Spleen (tissue), 11 donors: Measurements from ENCODE around the gene NOL3. TPM values are rescaled to one million over a fixed set of nuclear protein-coding genes. Genes with fewer than 3 reads are reported as not detected.
A peak's percentile ranks its signal among the peaks of the same experiment; 100 is the strongest.

Experiments
- DNase-seq: peaks from one replicate; pipeline ENCODE4 v3.0.0-alpha.2; 2020
- H3K27ac ChIP-seq, 8 donors: fragments of 200-600 bp; sonication (generic) in 7 of 8; 1 replicate in 4 of 8; 2 replicates in 4 of 8; pipeline versions ENCODE4 v1.5.0 to v1.8.0; 2016 to 2021; ENCODE audit warnings: inconsistent platforms in 4 of 8, mild to moderate bottlenecking in 4 of 8, moderate library complexity in 1 of 8
- H3K27me3 ChIP-seq, 7 donors: fragments of 200-600 bp; sonication (generic) in 6 of 7; replicated peaks in 1 of 7; 1 replicate in 4 of 7; 2 replicates in 3 of 7; pipeline versions ENCODE4 v1.5.0 to v1.8.0; 2016 to 2021; ENCODE audit warnings: inconsistent platforms in 3 of 7, mild to moderate bottlenecking in 1 of 7
- H3K36me3 ChIP-seq, 6 donors: fragments of 200-600 bp; sonication (generic) in 5 of 6; 1 replicate in 4 of 6; 2 replicates in 2 of 6; pipeline versions ENCODE4 v1.5.0 to v1.8.0; 2016 to 2021; ENCODE audit warnings: inconsistent platforms in 2 of 6
- H3K4me1 ChIP-seq, 6 donors: fragments of 200-600 bp; sonication (generic) in 5 of 6; 1 replicate in 3 of 6; 2 replicates in 3 of 6; pipeline versions ENCODE4 v1.5.0 to v1.8.0; 2016 to 2021; ENCODE audit warnings: inconsistent platforms in 3 of 6
- H3K4me3 ChIP-seq, 8 donors: fragments of 200-600 bp; sonication (generic) in 7 of 8; 1 replicate in 4 of 8; 2 replicates in 4 of 8; pipeline versions ENCODE4 v1.5.0 to v1.8.0; 2016 to 2021; ENCODE audit warnings: inconsistent platforms in 4 of 8, mild to moderate bottlenecking in 4 of 8, moderate library complexity in 2 of 8
- H3K9me3 ChIP-seq, 8 donors: fragments of 200-600 bp; sonication (generic) in 7 of 8; 1 replicate in 4 of 8; 2 replicates in 4 of 8; pipeline versions ENCODE4 v1.5.0 to v1.8.0; 2016 to 2021; ENCODE audit warnings: inconsistent platforms in 4 of 8
- CTCF ChIP-seq, 11 experiments: fragments of 200-600 bp in 7 of 11; fragments of 450-650 bp in 4 of 11; sonication (generic) in 4 of 11; IDR thresholded peaks in 8 of 11; conservative IDR thresholded peaks in 3 of 11; 1 replicate in 7 of 11; 2 replicates in 4 of 11; pipeline versions ENCODE4 v1.4.0 to v1.8.0; 2016 to 2021; ENCODE audit warnings: antibody characterized with exemption in 11 of 11, inconsistent platforms in 4 of 11, mild to moderate bottlenecking in 1 of 11
- POLR2A ChIP-seq, 3 donors: fragments of 450-650 bp; IDR thresholded peaks; one replicate each; pipeline ENCODE4 v1.5.1; 2017; ENCODE audit warnings: antibody characterized with exemption in 3 of 3, mild to moderate bottlenecking in 1 of 3
- POLR2AphosphoS5 ChIP-seq, 3 donors: sonication (generic); formaldehyde crosslinking; IDR thresholded peaks; one replicate each; pipeline ENCODE4 v1.5.1; 2017; ENCODE audit warnings: antibody characterized with exemption in 3 of 3
- WGBS, 5 donors: extraction: QIAGEN DNeasy Blood & Tissue Kit in 3 of 5; methylation state at CpG; one replicate each; pipeline versions ENCODE4 v1.1.5 to v1.1.7; 2013 to 2018; 5-methylcytosine and 5-hydroxymethylcytosine counted together
- intact Hi-C: fragments of 100-400 bp; cut with DNase I; formaldehyde crosslinking; loops from one replicate; pipeline ENCODE4 v1.15.0; 2023; ENCODE audit warnings: low total_unique reads
- polyA plus RNA-seq, 3 donors: library from polyadenylated mRNA; stranded (reverse); fragments of 200-250 nt; gene quantifications; one replicate each; pipeline ENCODE4 v1.2.1, GENCODE V29; 2013
- total RNA-seq, 7 donors: library from RNA; depleted of rRNA in 3 of 7; stranded (reverse); fragments of >200 nt in 3 of 7; fragmentation: NEBNext Ultra II Directional in 4 of 7; extraction: Animal tissue kit (Norgen Biotek cat#: 25700) in 4 of 7; gene quantifications; one replicate each; pipeline versions ENCODE4 v1.1.0 to v1.2.1, GENCODE V29; 2016 to 2021
- donor health status: healthy with polysubstance abuse.
- donor health status: DM: no; HTN: no; CAD: no; lungs with moderate emphysema.
- donor health status: DM: no; HTN: no; CAD: no.
- donor health status: Bipolar disorder and iron deficiency.
- donor health status: healthy.
- donor health status: DM: no; HTN: no; CAD: no.
- donor health status: DM: yes; HTN: yes; CAD: no.

NOL3 gene
- total and polyA plus RNA-seq, 10 donors = 8.2 to 14.2 (median 12.7) TPM

- Histone ChIP-seq H3K36me3 (no peaks in the 10 kb centered on the region), H3K4me3 (no peak overlapping the region), H3K27me3 (peaks cover 0 to 50% (median 6%) of the 10 kb centered on the region in 7 donors), H3K4me1 (peaks cover 17 to 56% (median 47%) of the 10 kb centered on the region in 6 donors), H3K9me3 (no peaks in the 10 kb centered on the region), H3K27ac (no peak overlapping the region)
- no peak for DNase-seq
- intact Hi-C loops = no loop called here
- TF ChIP-seq POLR2AphosphoS5 (IDR thresholded peaks at IDR 0.05) = no peak
- TF ChIP-seq POLR2A (IDR thresholded peaks at IDR 0.05) = no peak
- no peak for TF ChIP-seq CTCF (IDR thresholded peaks at IDR 0.05 in 8 of 11, conservative IDR thresholded peaks at IDR 0.05 in 3 of 11)
- 84 to 95% (median 89%) methylated on average over 2 of the region's 2 CpGs for WGBS, 5 donors
Observed at GRCh38 chr16:67181346-67181745, 11.0 kb downstream of the NOL3 start.

GRCh38 chr16:67182288-67182687 lies 11.9 kb downstream of the NOL3 start:
- peaks cover 0 to 8% (median 0%) of the 10 kb centered on the region in 6 donors for H3K36me3 ChIP-seq
- TF ChIP-seq CTCF (IDR thresholded peaks at IDR 0.05 in 8 of 11, conservative IDR thresholded peaks at IDR 0.05 in 3 of 11) = no peak
- no peak overlapping the region for H3K4me3 ChIP-seq
- peak overlapping the region in 1 of 8 donors; percentile 95 for H3K27ac ChIP-seq
- DNase-seq = no peak
- H3K4me1 ChIP-seq = peaks cover 17 to 65% (median 52%) of the 10 kb centered on the region in 6 donors
- peaks cover 0 to 50% (median 6%) of the 10 kb centered on the region in 7 donors for H3K27me3 ChIP-seq
- WGBS, 5 donors = 72 to 85% (median 80%) methylated on average over 2 of the region's 2 CpGs
- intact Hi-C loops = no loop called here
- H3K9me3 ChIP-seq = no peaks in the 10 kb centered on the region

GRCh38 chr16:67183284-67183626 lies 12.9 kb downstream of the NOL3 start:
- Histone ChIP-seq H3K4me3 (peak overlapping the region; percentile 60 to 86 (median 70)), H3K36me3 (peaks cover 0 to 12% (median 0%) of the 10 kb centered on the region in 6 donors), H3K27me3 (peaks cover 0 to 47% (median 0%) of the 10 kb centered on the region in 7 donors), H3K9me3 (no peaks in the 10 kb centered on the region), H3K27ac (peak overlapping the region; percentile 93 to 99 (median 95)), H3K4me1 (peaks cover 13 to 63% (median 49%) of the 10 kb centered on the region in 6 donors)
- 4 to 6% (median 5%) methylated on average over 11 of the region's 11 CpGs for WGBS, 5 donors
- intact Hi-C loops = no loop called here
- TF ChIP-seq POLR2AphosphoS5 (IDR thresholded peaks at IDR 0.05) (no peak), CTCF (IDR thresholded peaks at IDR 0.05 in 8 of 11, conservative IDR thresholded peaks at IDR 0.05 in 3 of 11) (no peak), POLR2A (IDR thresholded peaks at IDR 0.05) (no peak)
- no peak for DNase-seq

- Histone ChIP-seq H3K4me3 (peak within 1 kb of the TSS; percentile 60 to 86 (median 70)), H3K9me3 (no peaks in the 10 kb centered on the region), H3K27ac (peak within 1 kb of the TSS; percentile 93 to 99 (median 95)), H3K27me3 (peaks cover 0 to 41% (median 0%) of the 10 kb centered on the region in 7 donors), H3K4me1 (peaks cover 11 to 63% (median 43%) of the 10 kb centered on the region in 6 donors), H3K36me3 (peaks cover 0 to 12% (median 0%) of the 10 kb centered on the region in 6 donors)
- peak; percentile 98 for DNase-seq
- peak; percentile 87 to 93 (median 93) for TF ChIP-seq POLR2AphosphoS5 (IDR thresholded peaks at IDR 0.05)
- TF ChIP-seq CTCF (IDR thresholded peaks at IDR 0.05 in 8 of 11, conservative IDR thresholded peaks at IDR 0.05 in 3 of 11) = peak in 2 of 11 experiments; percentile 33 to 35
- TF ChIP-seq POLR2A (IDR thresholded peaks at IDR 0.05) = no peak
- intact Hi-C loops = no loop called here
- WGBS, 5 donors = 0% methylated on average over 28 to 77 of the region's 77 CpGs
Observed at GRCh38 chr16:67183627-67184452, 13.5 kb downstream of the NOL3 start, which contains the start of gene MATCAP1. Gene MATCAP1 (minus strand): TSS chr16:67183963. CDS start chr16:67180610, 3,353 bp downstream.
